Aorta (tissue), 5 donors: ENCODE data around the gene CLCN7. TPM values are rescaled to one million over a fixed set of nuclear protein-coding genes. Genes with fewer than 3 reads are reported as not detected.

ENCODE experiments used
- ATAC-seq: fragments of 200-7000 bp; cut with Tn5 transposase; one replicate; pipeline ENCODE4 v1.9.1; 2022; ENCODE audit warnings: moderate library complexity; ENCODE audit not compliant: low FRiP score
- DNase-seq, 2 donors: peaks; one replicate each; pipeline ENCODE4 v3.0.0-alpha.2; 2020
- H3K27ac ChIP-seq, 2 donors: one replicate each; pipeline ENCODE4 v1.5.1; 2013; ENCODE audit warnings: low read length in 2 of 2, mild to moderate bottlenecking in 2 of 2, moderate library complexity in 2 of 2, control low read depth in 1 of 2, inconsistent platforms in 1 of 2, low read depth in 1 of 2
- H3K27me3 ChIP-seq, 2 donors: one replicate each; pipeline ENCODE4 v1.6.1; 2013; ENCODE audit warnings: control low read depth in 1 of 2, low read length in 1 of 2, mild to moderate bottlenecking in 1 of 2, moderate library complexity in 1 of 2; ENCODE audit not compliant: insufficient read depth in 2 of 2, control insufficient read depth in 1 of 2
- H3K36me3 ChIP-seq, 2 donors: one replicate each; pipeline ENCODE4 v1.6.1; 2013; ENCODE audit warnings: control low read depth in 1 of 2, low read length in 1 of 2, mild to moderate bottlenecking in 1 of 2; ENCODE audit not compliant: insufficient read depth in 2 of 2, control insufficient read depth in 1 of 2
- H3K4me1 ChIP-seq, 2 donors: one replicate each; pipeline ENCODE4 v1.6.1; 2013; ENCODE audit warnings: low read length in 2 of 2, control low read depth in 1 of 2, mild to moderate bottlenecking in 1 of 2, moderate library complexity in 1 of 2; ENCODE audit not compliant: insufficient read depth in 2 of 2, control insufficient read depth in 1 of 2
- H3K4me3 ChIP-seq, 2 donors: one replicate each; pipeline ENCODE4 v1.5.1; 2013; ENCODE audit warnings: low read length in 2 of 2, control low read depth in 1 of 2, mild to moderate bottlenecking in 1 of 2
- H3K9me3 ChIP-seq: one replicate; pipeline ENCODE4 v1.6.1; 2013; ENCODE audit warnings: mild to moderate bottlenecking, low read length; ENCODE audit not compliant: control insufficient read depth
- WGBS, 2 donors: extraction: QIAGEN DNeasy Blood & Tissue Kit; methylation state at CpG; one replicate each; pipeline ENCODE4 v1.1.7; 2013; 5-methylcytosine and 5-hydroxymethylcytosine counted together
- intact Hi-C, 2 donors: fragments of 100-400 bp; cut with DNase I; formaldehyde crosslinking; loops; one replicate each; pipeline versions ENCODE4 v1.14.2 to v1.15.0; 2022
- polyA plus RNA-seq, 2 donors: library from polyadenylated mRNA; stranded (reverse); fragments of 200-250 nt; gene quantifications; one replicate each; pipeline ENCODE4 v1.2.3, GENCODE V29; 2013
- total RNA-seq, 2 donors: library from RNA; stranded (reverse); fragmentation: NEBNext Ultra II Directional; extraction: Animal tissue kit (Norgen Biotek cat#: 25700); gene quantifications; one replicate each; pipeline ENCODE4 v1.2.1, GENCODE V29; 2021
- donor health status: healthy with polysubstance abuse.
- donor health status: Bipolar disorder and iron deficiency.
- donor health status: DM: no; HTN: no; CAD: no.
- donor health status: DM: no; HTN: no; CAD: no.
- donor health status: DM: yes; HTN: yes; CAD: no.

CLCN7 gene
- total and polyA plus RNA-seq, 4 donors: 14.5 to 90.9 (median 67.0) TPM

GRCh38 chr16:1449201-1449788 is 25.5 kb downstream of the CLCN7 start:
- no peak for ATAC-seq

GRCh38 chr16:1448536-1449116 is 26.2 kb downstream of the CLCN7 start:
- Histone ChIP-seq H3K9me3 (no peaks in the 10 kb centered on the region), H3K4me3 (no peak overlapping the region), H3K36me3 (peaks cover 0 to 4% of the 10 kb centered on the region in 2 donors), H3K4me1 (no peaks in the 10 kb centered on the region), H3K27ac (no peak overlapping the region), H3K27me3 (no peaks in the 10 kb centered on the region)
- no peak for ATAC-seq
- WGBS, 2 donors: 94 to 96% methylated on average over 29 to 30 of the region's 30 CpGs
- intact Hi-C loops: no loop called here
- DNase-seq: no peak

More at GRCh38 chr16:1449201-1449788, 25.5 kb downstream of the CLCN7 start:
- Histone ChIP-seq H3K9me3 (no peaks in the 10 kb centered on the region), H3K27me3 (no peaks in the 10 kb centered on the region), H3K27ac (no peak overlapping the region), H3K4me3 (no peak overlapping the region), H3K36me3 (peaks cover 0 to 6% of the 10 kb centered on the region in 2 donors), H3K4me1 (no peaks in the 10 kb centered on the region)
- DNase-seq: no peak
- intact Hi-C loops: no loop called here
- WGBS, 2 donors: 95 to 96% methylated on average over 25 of the region's 25 CpGs

DNA sequence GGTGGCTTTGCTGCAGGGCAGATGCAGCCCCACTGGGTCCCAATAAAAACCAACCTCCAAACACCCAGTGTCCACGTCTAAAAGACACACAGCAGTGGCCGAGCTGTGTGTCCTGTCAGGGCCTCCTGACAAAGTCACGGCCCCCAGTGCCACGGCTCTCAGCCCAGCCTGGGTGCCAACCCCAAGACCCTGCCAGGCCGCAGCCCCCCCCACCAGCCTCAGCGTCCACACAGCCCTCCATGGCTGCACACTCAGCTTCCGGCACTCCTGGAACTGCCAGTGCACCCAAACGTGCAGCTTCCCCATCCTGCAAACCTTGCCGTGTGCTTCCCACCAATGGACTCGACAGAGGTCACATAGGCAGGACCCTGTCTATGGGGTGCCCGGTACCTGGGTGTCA is 26.9 kb downstream of the CLCN7 start:
- Histone ChIP-seq H3K9me3 (no peaks in the 10 kb centered on the region), H3K4me1 (no peaks in the 10 kb centered on the region), H3K27me3 (no peaks in the 10 kb centered on the region), H3K36me3 (peaks cover 0 to 1% of the 10 kb centered on the region in 2 donors), H3K27ac (no peak overlapping the region), H3K4me3 (no peak overlapping the region)
- no peak for DNase-seq
- intact Hi-C loops: no loop called here
- ATAC-seq: no peak
- 92 to 93% methylated on average over 11 of the region's 11 CpGs for WGBS, 2 donors

DNA sequence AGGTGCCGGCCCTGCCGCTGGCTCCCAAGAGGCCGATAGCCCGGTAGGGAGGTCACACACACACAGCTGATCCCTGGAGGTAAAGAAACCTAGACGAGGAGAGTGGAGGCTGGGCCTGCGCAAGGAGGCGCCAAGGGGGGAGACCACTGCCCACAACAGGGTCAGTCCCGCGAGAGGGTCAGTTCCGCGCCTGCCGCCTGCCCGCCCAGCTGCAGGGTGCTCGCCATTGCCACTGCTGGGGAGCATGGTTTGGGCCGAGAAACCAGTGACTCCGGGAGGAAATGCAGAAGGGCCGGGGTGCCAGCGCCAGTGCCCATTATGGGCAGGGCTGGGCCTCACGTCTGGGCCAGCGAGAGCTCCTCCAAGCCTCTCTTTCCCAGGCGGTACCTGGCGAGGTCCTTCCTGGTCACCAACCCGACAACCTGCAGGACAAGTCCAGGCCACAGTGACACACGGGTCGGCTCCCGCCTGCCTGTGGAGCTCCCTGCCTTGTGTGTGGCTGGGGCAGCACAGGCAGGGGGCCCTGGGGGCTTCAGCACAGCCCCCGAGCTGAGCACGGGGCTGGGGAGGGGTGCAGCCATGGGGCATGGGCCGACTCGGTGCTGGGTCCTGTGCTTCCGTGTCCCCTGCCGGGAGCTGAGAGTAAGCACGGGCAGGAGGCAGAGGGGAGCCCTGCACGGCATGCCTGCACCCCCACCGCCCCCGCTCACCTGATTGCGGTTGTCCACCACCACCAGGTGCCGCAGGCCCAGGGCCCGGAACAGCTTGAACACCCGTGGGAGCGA is 28.3 kb downstream of the CLCN7 start:
- DNase-seq: no peak
- H3K27me3 ChIP-seq: no peaks in the 10 kb centered on the region
- H3K27ac ChIP-seq: no peak overlapping the region
- H3K4me3 ChIP-seq: no peak overlapping the region
- no peaks in the 10 kb centered on the region for H3K4me1 ChIP-seq
- ATAC-seq: no peak
- H3K36me3 ChIP-seq: no peaks in the 10 kb centered on the region
- intact Hi-C loops: no loop called here
- 90 to 91% methylated on average over 38 to 41 of the region's 41 CpGs for WGBS, 2 donors
- no peaks in the 10 kb centered on the region for H3K9me3 ChIP-seq

- no peak for DNase-seq
- Histone ChIP-seq H3K4me1 (no peaks in the 10 kb centered on the region), H3K27ac (no peak overlapping the region), H3K9me3 (no peaks in the 10 kb centered on the region), H3K36me3 (no peaks in the 10 kb centered on the region), H3K27me3 (no peaks in the 10 kb centered on the region), H3K4me3 (no peak overlapping the region)
- no peak for ATAC-seq
- 89 to 92% methylated on average over 25 of the region's 25 CpGs for WGBS, 2 donors
- intact Hi-C loops: loop anchor here in 1 of 2 donors (2.0 kb wide), 1 partner anchor 51 kb away; no protein-coding TSS in a partner anchor
Measured at GRCh38 chr16:1445518-1446203, 29.2 kb downstream of the CLCN7 start.

DNA sequence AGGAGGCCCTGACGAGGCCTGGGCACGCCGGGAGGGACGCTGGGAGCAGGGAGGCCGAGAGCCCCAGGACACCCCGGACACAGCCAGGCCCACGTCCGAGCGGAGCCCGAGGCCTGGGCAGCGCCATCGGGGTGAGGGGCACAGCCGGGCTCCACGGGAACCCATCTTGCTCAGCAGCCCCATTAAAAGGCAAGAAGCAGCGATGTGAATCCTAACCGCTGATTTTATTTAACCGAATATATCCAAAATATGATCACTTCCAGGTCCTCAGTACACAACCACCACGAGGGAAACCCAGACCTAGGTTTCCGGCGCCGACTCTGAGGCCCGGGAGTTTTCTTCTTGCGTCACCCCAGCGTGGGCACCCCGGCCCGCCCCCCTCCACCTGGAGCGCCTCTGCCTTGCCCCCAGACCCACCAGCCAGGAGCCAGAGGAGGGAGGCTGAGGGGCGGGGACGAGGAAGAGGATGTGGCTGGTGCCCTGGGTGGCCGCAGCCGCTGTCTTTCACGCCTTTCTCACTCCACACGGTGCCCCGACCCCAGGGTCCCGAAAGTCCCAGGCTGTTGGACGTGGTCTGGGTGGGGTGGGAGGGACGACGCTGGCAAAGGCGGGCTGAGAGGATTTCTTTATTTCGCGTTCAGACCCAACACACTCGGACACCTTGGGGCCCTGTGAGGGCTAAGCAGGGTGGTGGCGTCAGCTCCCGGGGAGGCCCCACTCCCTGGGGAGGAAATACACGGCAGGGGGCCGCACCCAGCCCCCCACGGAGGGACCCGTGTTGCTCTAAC is 29.9 kb downstream of the CLCN7 start:
- ATAC-seq (no peak), DNase-seq (no peak)
- Histone ChIP-seq H3K4me3 (no peak overlapping the region), H3K9me3 (no peaks in the 10 kb centered on the region), H3K4me1 (no peaks in the 10 kb centered on the region), H3K27me3 (no peaks in the 10 kb centered on the region), H3K36me3 (no peaks in the 10 kb centered on the region), H3K27ac (no peak overlapping the region)
- intact Hi-C loops: loop anchor here in 1 of 2 donors (2.0 kb wide), 1 partner anchor 50 kb away; no protein-coding TSS in a partner anchor
- 88 to 89% methylated on average over 48 of the region's 48 CpGs for WGBS, 2 donors

- Histone ChIP-seq H3K36me3 (no peaks in the 10 kb centered on the region), H3K4me1 (no peaks in the 10 kb centered on the region), H3K4me3 (no peak within 1 kb of the TSS), H3K9me3 (no peaks in the 10 kb centered on the region), H3K27ac (no peak within 1 kb of the TSS), H3K27me3 (no peaks in the 10 kb centered on the region)
- DNase-seq (no peak), ATAC-seq (no peak)
- WGBS, 2 donors: 70 to 72% methylated on average over 23 to 27 of the region's 27 CpGs
- intact Hi-C loops: loop anchor here in 1 of 2 donors (2.0 kb wide), 1 partner anchor 49 kb away; no protein-coding TSS in a partner anchor
Measured at GRCh38 chr16:1443980-1444729, 30.7 kb downstream of the CLCN7 start, which contains the start of gene CCDC154. Gene CCDC154, minus strand, starts transcription at chr16:1444556. Its CDS starts 234 bp downstream, at chr16:1444322.
